Activated CD8-positive, alpha-beta T cell treated with anti-CD3 and anti-CD28 coated beads for 36 hours (primary cell): Measurements from ENCODE around the gene RPUSD1. TPM values are rescaled to one million over a fixed set of nuclear protein-coding genes. Genes with fewer than 3 reads are reported as not detected.
"Not testable (repeated sequence)": the region's sequence is repeated elsewhere in the genome, so short reads cannot be mapped to it uniquely, and the experiment has no call there.

Experiments used
- ATAC-seq: fragments of 200-7000 bp; cut with Tn5 transposase; one replicate; pipeline ENCODE4 v1.10.0; 2021; ENCODE audit warnings: mild to moderate bottlenecking, moderate library complexity
- CTCF ChIA-PET: fragments of 350-600 bp; sonication (Branson Sonifier 250); formaldehyde crosslinking; loops from one replicate; lab custom pipeline; 2021; ENCODE audit warnings: antibody characterized with exemption; lab: Charles Lee
- POLR2A ChIA-PET: fragments of 350-600 bp; sonication (Branson Sonifier 250); formaldehyde crosslinking; loops from one replicate; lab custom pipeline; 2021; ENCODE audit warnings: antibody characterized with exemption; lab: Charles Lee
- DNase-seq: peaks from one replicate; pipeline ENCODE4 v3.0.0-alpha.2; 2020
- H3K27ac Mint-ChIP-seq: one replicate; pipeline ENCODE4 v1.8.0; 2021; ENCODE audit warnings: mild to moderate bottlenecking, mixed read lengths
- H3K27me3 Mint-ChIP-seq: one replicate; pipeline ENCODE4 v1.8.0; 2021; ENCODE audit warnings: mixed read lengths
- H3K36me3 Mint-ChIP-seq: one replicate; pipeline ENCODE4 v1.8.0; 2021; ENCODE audit warnings: low read depth, mixed read lengths
- H3K4me1 Mint-ChIP-seq: one replicate; pipeline ENCODE4 v1.8.0; 2021; ENCODE audit warnings: low read depth, mixed read lengths
- H3K4me3 Mint-ChIP-seq: one replicate; pipeline ENCODE4 v1.8.0; 2021; ENCODE audit warnings: mild to moderate bottlenecking, moderate library complexity, mixed read lengths
- H3K9me3 Mint-ChIP-seq: one replicate; pipeline ENCODE4 v1.8.0; 2021; ENCODE audit warnings: mixed read lengths
- CTCF ChIP-seq: fragments of 200-600 bp; IDR thresholded peaks from one replicate; pipeline ENCODE4 v1.8.0; 2022; ENCODE audit warnings: antibody characterized with exemption, mild to moderate bottlenecking
- intact Hi-C: fragments of 100-400 bp; cut with micrococcal nuclease; formaldehyde crosslinking; loops from one replicate; pipeline ENCODE4 v1.10.0; 2022
- total RNA-seq, 2 experiments: library from RNA; stranded (reverse); gene quantifications; one replicate each; pipeline ENCODE4 v1.2.3, GENCODE V29; 2021

Gene RPUSD1
- total RNA-seq, 2 experiments from 2014 or later = 17.1 to 18.1 TPM

- DNase-seq (peak; percentile 40), ATAC-seq (no peak)
- ChIA-PET CTCF (interaction anchor here (3.0 to 6.4 kb wide), 3 partner anchors 23 to 41 kb away, joined by 20 to 37 read pairs (median 30); partner anchors contain the start of gene ANTKMT), POLR2A (interaction anchor here (0.6 kb wide), 1 partner anchor 74 kb away, joined by 4 read pairs; no protein-coding TSS in a partner anchor)
- Mint-ChIP-seq H3K27me3 (no peaks in the 10 kb centered on the region), H3K27ac (no peak overlapping the region), H3K36me3 (peaks cover 2% of the 10 kb centered on the region), H3K4me3 (no peak overlapping the region), H3K4me1 (peaks cover 12% of the 10 kb centered on the region), H3K9me3 (no peaks in the 10 kb centered on the region)
- intact Hi-C loops = no loop called here
- TF ChIP-seq CTCF = no peak
Observed at GRCh38 chr16:743794-744500, 44.2 kb downstream of the RPUSD1 start.

- DNase-seq, intact Hi-C loops, H3K9me3 Mint-ChIP-seq, H3K36me3 Mint-ChIP-seq, ATAC-seq, H3K4me3 Mint-ChIP-seq, H3K27me3 Mint-ChIP-seq, H3K27ac Mint-ChIP-seq: not testable (repeated sequence)
- POLR2A ChIA-PET = interaction anchor here (0.6 to 9.3 kb wide), 3 partner anchors 15 to 73 kb away, joined by 4 to 84 read pairs (median 4); partner anchors contain the start of genes ANTKMT and CCDC78
- peaks cover 12% of the 10 kb centered on the region for H3K4me1 Mint-ChIP-seq
- CTCF ChIA-PET = interaction anchor here (0.5 to 6.4 kb wide), 3 partner anchors 22 to 215 kb away, joined by 3 to 37 read pairs (median 30); partner anchors contain the start of genes ANTKMT and CAPN15
Observed at GRCh38 chr16:742894-743293, 45.3 kb downstream of the RPUSD1 start.

GRCh38 chr16:741986-742629, 46.1 kb downstream of the RPUSD1 start:
- ATAC-seq = no peak
- no peaks in the 10 kb centered on the region for H3K9me3 Mint-ChIP-seq
- ChIA-PET POLR2A (interaction anchor here (0.6 to 9.3 kb wide), 4 partner anchors 11 to 612 kb away, joined by 3 to 84 read pairs (median 8); partner anchors contain the start of genes ANTKMT and CCDC78), CTCF (interaction anchor here (0.5 to 6.4 kb wide), 5 partner anchors 8 to 215 kb away, joined by 3 to 37 read pairs (median 3); partner anchors contain the start of genes ANTKMT, CAPN15 and WDR24)
- H3K4me3 Mint-ChIP-seq = peak overlapping the region; percentile 73
- peaks cover 14% of the 10 kb centered on the region for H3K4me1 Mint-ChIP-seq
- DNase-seq = no peak
- H3K36me3 Mint-ChIP-seq = peaks cover 4% of the 10 kb centered on the region
- H3K27ac Mint-ChIP-seq = no peak overlapping the region
- TF ChIP-seq CTCF = no peak
- intact Hi-C loops = no loop called here
- no peaks in the 10 kb centered on the region for H3K27me3 Mint-ChIP-seq

- Mint-ChIP-seq H3K27ac (peak within 1 kb of the TSS; percentile 63), H3K9me3 (no peaks in the 10 kb centered on the region), H3K27me3 (no peaks in the 10 kb centered on the region), H3K4me3 (peak within 1 kb of the TSS; percentile 80), H3K4me1 (peaks cover 20% of the 10 kb centered on the region), H3K36me3 (peaks cover 4% of the 10 kb centered on the region)
- CTCF ChIA-PET = interaction anchor here (0.7 to 6.4 kb wide), 14 partner anchors 9 to 345 kb away, joined by 3 to 37 read pairs (median 5); partner anchors contain the start of genes ANTKMT, CHTF18, METRN and RHBDL1
- POLR2A ChIA-PET = interaction anchor here (0.6 to 9.3 kb wide), 6 partner anchors 10 to 613 kb away, joined by 3 to 84 read pairs (median 4); partner anchors contain the start of genes ANTKMT and CCDC78
- intact Hi-C loops = no loop called here
- peak; percentile 85 for ATAC-seq
- peak; percentile 88 for TF ChIP-seq CTCF
- DNase-seq = peak; percentile 92
Observed at GRCh38 chr16:740764-741505, 47.2 kb downstream of the RPUSD1 start, which contains the start of gene CIAO3. Gene CIAO3 (minus strand): TSS chr16:740997. CDS start chr16:740985, 12 bp downstream.

GRCh38 chr16:740459-740763, 47.8 kb downstream of the RPUSD1 start:
- H3K4me3 Mint-ChIP-seq = peak overlapping the region; percentile 80
- H3K27me3 Mint-ChIP-seq = no peaks in the 10 kb centered on the region
- H3K36me3 Mint-ChIP-seq = peaks cover 4% of the 10 kb centered on the region
- DNase-seq = no peak
- intact Hi-C loops = no loop called here
- no peak for ATAC-seq
- ChIA-PET CTCF (interaction anchor here (0.9 to 6.4 kb wide), 10 partner anchors 9 to 65 kb away, joined by 3 to 37 read pairs (median 6); partner anchors contain the start of genes ANTKMT, CHTF18, METRN and RHBDL1), POLR2A (interaction anchor here (1.4 to 9.3 kb wide), 4 partner anchors 10 to 44 kb away, joined by 3 to 84 read pairs (median 8); partner anchors contain the start of genes ANTKMT and CCDC78)
- peaks cover 25% of the 10 kb centered on the region for H3K4me1 Mint-ChIP-seq
- peak overlapping the region; percentile 63 for H3K27ac Mint-ChIP-seq
- H3K9me3 Mint-ChIP-seq = no peaks in the 10 kb centered on the region
- TF ChIP-seq CTCF = no peak
